Measurements from ENCODE around the gene CUTA.

DNA sequence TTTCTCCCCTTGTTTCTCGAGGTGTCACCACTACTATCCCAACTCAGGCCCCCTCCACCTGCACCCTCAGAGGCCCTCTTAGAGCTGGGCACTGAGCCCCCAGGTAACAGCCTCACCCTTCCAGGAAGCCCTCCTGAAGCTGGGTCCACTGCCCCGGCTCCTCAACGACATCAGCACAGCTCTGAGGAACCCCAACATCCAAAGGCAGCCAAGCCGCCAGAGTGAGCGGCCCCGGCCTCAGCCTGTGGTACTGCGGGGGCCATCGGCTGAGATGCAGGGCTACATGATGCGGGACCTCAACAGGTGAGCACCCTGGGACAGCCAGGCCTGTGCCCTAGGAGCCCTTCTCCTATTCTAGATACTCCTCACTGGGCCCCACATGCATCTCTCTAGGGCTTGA, 23.6 kb upstream of the CUTA start:
- no peak for TF ChIP-seq CTCF (conservative IDR thresholded peaks at IDR 0.05; ENCODE audit: low read length)
- TF ChIP-seq EZH2phosphoT487 (IDR thresholded peaks at IDR 0.05; ENCODE audit: borderline replicate concordance) = no peak
